K562 (cell line): ENCODE measurements around the gene PFN3. TPM values are rescaled to one million over a fixed set of nuclear protein-coding genes. Genes with fewer than 3 reads are reported as not detected.

ENCODE experiments used
- ATF3 ChIP-seq, 2 experiments: fragments of 450-650 bp in 1 of 2; sonication (generic) in 1 of 2; formaldehyde crosslinking in 1 of 2; IDR thresholded peaks in 1 of 2; conservative IDR thresholded peaks in 1 of 2; 2 replicates each; pipeline versions ENCODE4 v1.6.1 to v1.8.1; 2016 to 2023; ENCODE audit warnings: mild to moderate bottlenecking in 2 of 2, moderate library complexity in 2 of 2, inconsistent platforms in 1 of 2, missing genetic modification reagents in 1 of 2
- BDP1 ChIP-seq: IDR thresholded peaks from 3 replicates; pipeline ENCODE4 v1.6.1; 2011; ENCODE audit not compliant: insufficient read length, insufficient read depth
- CEBPB ChIP-seq: fragments of 450-650 bp; IDR thresholded peaks from 2 replicates; pipeline ENCODE4 v1.6.1; 2016; ENCODE audit warnings: missing genetic modification characterization, missing compliant biosample characterization
- CLOCK ChIP-seq: fragments of 250-450 bp; sonication (Bioruptor Pico); IDR thresholded peaks from 2 replicates; pipeline ENCODE4 v1.4.0; 2020; ENCODE audit warnings: mild to moderate bottlenecking, moderate library complexity, borderline replicate concordance
- ELF1 ChIP-seq: fragments of 200-800 bp; sonication (Bioruptor generic); IDR thresholded peaks from 2 replicates; pipeline ENCODE4 v1.6.1; 2016; ENCODE audit warnings: missing genetic modification characterization, missing compliant biosample characterization
- ESRRA ChIP-seq: fragments of 450-650 bp; IDR thresholded peaks from 2 replicates; pipeline ENCODE4 v1.6.1; 2014; ENCODE audit warnings: low read depth, mild to moderate bottlenecking, moderate library complexity, borderline replicate concordance
- GATA2 ChIP-seq: sonication (generic); formaldehyde crosslinking; IDR thresholded peaks from 2 replicates; pipeline ENCODE4 v1.4.0; 2020; ENCODE audit warnings: mild to moderate bottlenecking, missing genetic modification reagents
- HDAC3 ChIP-seq: fragments of 450-650 bp; IDR thresholded peaks from 2 replicates; pipeline ENCODE4 v1.6.1; 2018; ENCODE audit warnings: borderline replicate concordance, mild to moderate bottlenecking, moderate library complexity; ENCODE audit not compliant: partially characterized antibody
- LARP7 ChIP-seq: fragments of 450-650 bp; IDR thresholded peaks from 2 replicates; pipeline ENCODE4 v1.6.1; 2016
- RFX5 ChIP-seq: IDR thresholded peaks from 2 replicates; pipeline ENCODE4 v1.6.1; 2011; ENCODE audit warnings: low read depth, mild to moderate bottlenecking, improper control_type of control experiment, low read length
- SIX5 ChIP-seq, 2 experiments: IDR thresholded peaks; 2 replicates each; pipeline ENCODE4 v1.6.1; 2011; ENCODE audit warnings: low read length in 2 of 2, borderline replicate concordance in 1 of 2, low read depth in 1 of 2, mild to moderate bottlenecking in 1 of 2, moderate library complexity in 1 of 2; ENCODE audit not compliant: insufficient read depth in 1 of 2
- SMARCB1 ChIP-seq: IDR thresholded peaks from 2 replicates; pipeline ENCODE4 v1.6.1; 2011; ENCODE audit warnings: improper control_type of control experiment, low read depth; ENCODE audit not compliant: insufficient read length
- SNRNP70 ChIP-seq: fragments of 200-400 bp; formaldehyde crosslinking; optimal IDR thresholded peaks from 2 replicates; pipeline ENCODE3; 2017; ENCODE audit warnings: low read depth, low read length
- SRF ChIP-seq, 2 experiments: fragments of 250-450, 450-650 bp in 1 of 2; sonication (Bioruptor Pico) in 1 of 2; sonication (generic) in 1 of 2; formaldehyde crosslinking; IDR thresholded peaks; 2 replicates each; pipeline versions ENCODE4 v1.5.0 to v1.5.1; 2020 to 2022; ENCODE audit warnings: mild to moderate bottlenecking in 1 of 2, missing genetic modification reagents in 1 of 2
- THAP7 ChIP-seq: fragments of 250-450 bp; sonication (Bioruptor Pico); IDR thresholded peaks from 2 replicates; pipeline ENCODE4 v1.5.0; 2021
- polyA plus RNA-seq, 8 experiments: library from polyadenylated mRNA; depleted of rRNA in 4 of 8; stranded (reverse) in 5 of 8; unstranded in 3 of 8; fragments of >200 nt; fragmentation: Nextera tagmentation in 2 of 8; fragmentation: Illumina TruSeq in 1 of 8; extraction: Ambion mirVana in 2 of 8; extraction: Trizol in 1 of 8; gene quantifications; 2 replicates each; pipeline versions ENCODE4 v1.2.1 to v1.2.3, GENCODE V29; 2011 to 2014; ENCODE audit warnings: inconsistent platforms in 1 of 8, missing spikeins in 1 of 8
- total RNA-seq, 7 experiments: library from RNA; depleted of rRNA in 6 of 7; stranded (reverse); fragments of >200 nt in 6 of 7; fragmentation: Illumina TruSeq in 2 of 7; extraction: Trizol in 2 of 7; gene quantifications; 2 replicates each; pipeline versions ENCODE4 v1.2.1 to v1.2.3, GENCODE V29; 2011 to 2021; ENCODE audit warnings: low replicate concordance in 1 of 7
- TF ChIP-seq, protein P1 (sequence below): fragments of 450-650 bp; IDR thresholded peaks from 2 replicates; pipeline ENCODE4 v1.6.1; 2016; ENCODE audit warnings: antibody characterized with exemption
- TF ChIP-seq, protein P2 (sequence below): fragments of 450-650 bp; IDR thresholded peaks from 2 replicates; pipeline ENCODE4 v1.6.1; 2014; ENCODE audit warnings: low read depth, mild to moderate bottlenecking, moderate library complexity, borderline replicate concordance

PFN3 gene
- total and polyA plus RNA-seq, 9 of the 15 experiments (the other 6 are each of a cell fraction or from before 2014, with no cell fraction given) = not detected

- TF ChIP-seq CLOCK (CRISPR knock-in tag) = no peak
- no peak for TF ChIP-seq SIX5 (IDR thresholded peaks at IDR 0.05; ENCODE audit: borderline replicate concordance in 1 of 2, insufficient read depth in 1 of 2, low read depth in 1 of 2, low read length in 2 of 2)
- TF ChIP-seq LARP7 = no peak
- TF ChIP-seq RFX5 = no peak
- no peak for TF ChIP-seq BDP1
- TF ChIP-seq THAP7 = no peak
- TF ChIP-seq SRF (CRISPR knock-in tag; IDR thresholded peaks at IDR 0.05) = peak in 1 of 2 experiments; percentile 37; a peak in 2 of 4 replicates
- TF ChIP-seq HDAC3 = no peak
- TF ChIP-seq SNRNP70 = no peak
- TF ChIP-seq, protein P1, sequence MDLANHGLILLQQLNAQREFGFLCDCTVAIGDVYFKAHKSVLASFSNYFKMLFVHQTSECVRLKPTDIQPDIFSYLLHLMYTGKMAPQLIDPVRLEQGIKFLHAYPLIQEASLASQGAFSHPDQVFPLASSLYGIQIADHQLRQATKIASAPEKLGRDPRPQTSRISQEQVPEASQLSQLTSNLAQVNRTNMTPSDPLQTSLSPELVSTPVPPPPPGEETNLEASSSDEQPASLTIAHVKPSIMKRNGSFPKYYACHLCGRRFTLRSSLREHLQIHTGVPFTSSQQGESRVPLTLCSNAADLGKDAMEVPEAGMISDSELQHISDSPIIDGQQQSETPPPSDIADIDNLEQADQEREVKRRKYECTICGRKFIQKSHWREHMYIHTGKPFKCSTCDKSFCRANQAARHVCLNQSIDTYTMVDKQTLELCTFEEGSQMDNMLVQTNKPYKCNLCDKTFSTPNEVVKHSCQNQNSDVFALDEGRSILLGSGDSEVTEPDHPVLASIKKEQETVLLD = peak; percentile 46; the same call in 1 of the 2 replicates
- TF ChIP-seq GATA2 (CRISPR knock-in tag) = no peak
- TF ChIP-seq, protein P2, sequence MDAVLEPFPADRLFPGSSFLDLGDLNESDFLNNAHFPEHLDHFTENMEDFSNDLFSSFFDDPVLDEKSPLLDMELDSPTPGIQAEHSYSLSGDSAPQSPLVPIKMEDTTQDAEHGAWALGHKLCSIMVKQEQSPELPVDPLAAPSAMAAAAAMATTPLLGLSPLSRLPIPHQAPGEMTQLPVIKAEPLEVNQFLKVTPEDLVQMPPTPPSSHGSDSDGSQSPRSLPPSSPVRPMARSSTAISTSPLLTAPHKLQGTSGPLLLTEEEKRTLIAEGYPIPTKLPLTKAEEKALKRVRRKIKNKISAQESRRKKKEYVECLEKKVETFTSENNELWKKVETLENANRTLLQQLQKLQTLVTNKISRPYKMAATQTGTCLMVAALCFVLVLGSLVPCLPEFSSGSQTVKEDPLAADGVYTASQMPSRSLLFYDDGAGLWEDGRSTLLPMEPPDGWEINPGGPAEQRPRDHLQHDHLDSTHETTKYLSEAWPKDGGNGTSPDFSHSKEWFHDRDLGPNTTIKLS = peak; percentile 21; the same call in 1 of the 2 replicates
- TF ChIP-seq ELF1 (tag) = peak; percentile 45; the same call in 1 of the 2 replicates
- TF ChIP-seq ATF3 (IDR thresholded peaks at IDR 0.05) = no peak
- TF ChIP-seq ATF3 (CRISPR knock-in tag; conservative IDR thresholded peaks at IDR 0.05) = no peak
- TF ChIP-seq SMARCB1 = no peak
- TF ChIP-seq ESRRA = peak; percentile 12; the same call in 1 of the 2 replicates
- no peak for TF ChIP-seq CEBPB (tag)
Measured at GRCh38 chr5:177403792-177404640, 3.6 kb upstream of the PFN3 start (continued).
